Neural cell (in vitro differentiated cells): ENCODE results near the gene BIK.

Experiments
- CTCF ChIP-seq: fragments of 450-650 bp; IDR thresholded peaks from 2 replicates; pipeline ENCODE4 v1.5.1; 2014; ENCODE audit warnings: antibody characterized with exemption, mild to moderate bottlenecking, moderate library complexity; ENCODE audit not compliant: poor library complexity, severe bottlenecking
- EP300 ChIP-seq: fragments of 450-650 bp; conservative IDR thresholded peaks from 2 replicates; pipeline ENCODE4 v1.6.1; 2014; ENCODE audit warnings: antibody characterized with exemption, mild to moderate bottlenecking, moderate library complexity; ENCODE audit not compliant: poor library complexity, severe bottlenecking
- EZH2 ChIP-seq: fragments of 200-600, 300-800 bp; shearing (Covaris generic), sonication (generic); IDR thresholded peaks from 2 replicates; pipeline ENCODE4 v1.6.1; 2014; ENCODE audit warnings: antibody characterized with exemption, low read length, borderline replicate concordance, mild to moderate bottlenecking; ENCODE audit not compliant: insufficient read depth, poor library complexity, severe bottlenecking
- POLR2AphosphoS5 ChIP-seq: IDR thresholded peaks from 2 replicates; pipeline ENCODE4 v1.6.1; 2012
- RAD21 ChIP-seq: fragments of 450-650 bp; conservative IDR thresholded peaks from 2 replicates; pipeline ENCODE4 v1.6.1; 2014; ENCODE audit warnings: antibody characterized with exemption, mild to moderate bottlenecking, moderate library complexity
- REST ChIP-seq: IDR thresholded peaks from 2 replicates; pipeline ENCODE4 v1.6.1; 2012; ENCODE audit warnings: borderline replicate concordance

GRCh38 chr22:43096420-43096819 is 14.1 kb upstream of the BIK start:
- TF ChIP-seq CTCF: no peak
- TF ChIP-seq REST: no peak
- no peak for TF ChIP-seq POLR2AphosphoS5
- no peak for TF ChIP-seq EZH2
- no peak for TF ChIP-seq EP300
- TF ChIP-seq RAD21: no peak
